ENCODE measurements around the gene ACSM6.

Gene ACSM6

GRCh38 chr10:95240811-95241210 is 46.8 kb downstream of the ACSM6 start:
- H3K36me3 ChIP-seq (ENCODE audit: insufficient read depth, insufficient read length, low read length), result peaks cover 79% of the 10 kb centered on the region
- H3K9ac ChIP-seq (ENCODE audit: insufficient read length, low read depth), result no peak overlapping the region
- TF ChIP-seq ZNF274 (IDR thresholded peaks at IDR 0.05; ENCODE audit: low read depth, low read length), result no peak
- TF ChIP-seq SUZ12 (IDR thresholded peaks at IDR 0.05; ENCODE audit: extremely low read depth, insufficient read depth, insufficient read length), result no peak
- TF ChIP-seq YY1 (IDR thresholded peaks at IDR 0.05; ENCODE audit: insufficient read depth, insufficient read length), result no peak
- no peaks in the 10 kb centered on the region for H3K9me3 ChIP-seq (ENCODE audit: insufficient read depth, low read length)
- no peaks in the 10 kb centered on the region for H3K4me1 ChIP-seq (ENCODE audit: insufficient read depth, insufficient read length)
- no peak overlapping the region for H3K4me3 ChIP-seq (ENCODE audit: insufficient read length, low read depth)
- no peak for DNase-seq (ENCODE audit: low read depth, low spot score)
- no peaks in the 10 kb centered on the region for H3K27me3 ChIP-seq (ENCODE audit: insufficient read depth, insufficient read length)

- Histone ChIP-seq H3K4me1 (ENCODE audit: insufficient read depth, insufficient read length) (no peaks in the 10 kb centered on the region), H3K9ac (ENCODE audit: insufficient read length, low read depth) (no peak overlapping the region), H3K4me3 (ENCODE audit: insufficient read length, low read depth) (no peak overlapping the region), H3K36me3 (ENCODE audit: insufficient read depth, insufficient read length, low read length) (peaks cover 79% of the 10 kb centered on the region), H3K27me3 (ENCODE audit: insufficient read depth, insufficient read length) (no peaks in the 10 kb centered on the region), H3K9me3 (ENCODE audit: insufficient read depth, low read length) (no peaks in the 10 kb centered on the region)
- TF ChIP-seq YY1 (IDR thresholded peaks at IDR 0.05; ENCODE audit: insufficient read depth, insufficient read length), result no peak
- no peak for TF ChIP-seq SUZ12 (IDR thresholded peaks at IDR 0.05; ENCODE audit: extremely low read depth, insufficient read depth, insufficient read length)
- no peak for TF ChIP-seq ZNF274 (IDR thresholded peaks at IDR 0.05; ENCODE audit: low read depth, low read length)
- DNase-seq (ENCODE audit: low read depth, low spot score), result no peak
Observed at GRCh38 chr10:95241533-95241932, 47.5 kb downstream of the ACSM6 start.

- Histone ChIP-seq H3K27me3 (ENCODE audit: insufficient read depth, insufficient read length) (no peaks in the 10 kb centered on the region), H3K9ac (ENCODE audit: insufficient read length, low read depth) (no peak overlapping the region), H3K4me3 (ENCODE audit: insufficient read length, low read depth) (no peak overlapping the region), H3K36me3 (ENCODE audit: insufficient read depth, insufficient read length, low read length) (peaks cover 75% of the 10 kb centered on the region), H3K4me1 (ENCODE audit: insufficient read depth, insufficient read length) (no peaks in the 10 kb centered on the region), H3K9me3 (ENCODE audit: insufficient read depth, low read length) (no peaks in the 10 kb centered on the region)
- peak; percentile 36 for DNase-seq (ENCODE audit: low read depth, low spot score)
- no peak for TF ChIP-seq SUZ12 (IDR thresholded peaks at IDR 0.05; ENCODE audit: extremely low read depth, insufficient read depth, insufficient read length)
- TF ChIP-seq YY1 (IDR thresholded peaks at IDR 0.05; ENCODE audit: insufficient read depth, insufficient read length), result no peak
- no peak for TF ChIP-seq ZNF274 (IDR thresholded peaks at IDR 0.05; ENCODE audit: low read depth, low read length)
Observed at GRCh38 chr10:95242581-95243317, 48.7 kb downstream of the ACSM6 start.

DNA sequence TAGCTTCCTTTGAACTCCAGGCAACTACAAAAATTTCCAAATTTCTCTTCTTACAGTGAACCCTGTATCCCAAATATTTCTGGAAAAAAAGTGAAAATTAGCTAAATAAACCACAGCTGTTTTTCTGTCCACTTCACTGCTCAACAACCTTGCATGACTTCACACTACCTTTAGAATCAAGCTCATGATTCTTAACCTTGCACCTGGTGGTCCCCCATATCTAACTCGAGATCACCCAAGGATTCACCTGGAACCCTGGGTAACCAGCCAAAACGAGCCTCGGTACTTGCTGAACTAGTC is 49.2 kb downstream of the ACSM6 start:
- no peaks in the 10 kb centered on the region for H3K27me3 ChIP-seq (ENCODE audit: insufficient read depth, insufficient read length)
- no peak for DNase-seq (ENCODE audit: low read depth, low spot score)
- no peaks in the 10 kb centered on the region for H3K9me3 ChIP-seq (ENCODE audit: insufficient read depth, low read length)
- H3K4me3 ChIP-seq (ENCODE audit: insufficient read length, low read depth), result no peak overlapping the region
- H3K9ac ChIP-seq (ENCODE audit: insufficient read length, low read depth), result no peak overlapping the region
- no peaks in the 10 kb centered on the region for H3K4me1 ChIP-seq (ENCODE audit: insufficient read depth, insufficient read length)
- H3K36me3 ChIP-seq (ENCODE audit: insufficient read depth, insufficient read length, low read length), result peaks cover 72% of the 10 kb centered on the region
- TF ChIP-seq YY1 (IDR thresholded peaks at IDR 0.05; ENCODE audit: insufficient read depth, insufficient read length) (no peak), ZNF274 (IDR thresholded peaks at IDR 0.05; ENCODE audit: low read depth, low read length) (no peak), SUZ12 (IDR thresholded peaks at IDR 0.05; ENCODE audit: extremely low read depth, insufficient read depth, insufficient read length) (no peak)

DNA sequence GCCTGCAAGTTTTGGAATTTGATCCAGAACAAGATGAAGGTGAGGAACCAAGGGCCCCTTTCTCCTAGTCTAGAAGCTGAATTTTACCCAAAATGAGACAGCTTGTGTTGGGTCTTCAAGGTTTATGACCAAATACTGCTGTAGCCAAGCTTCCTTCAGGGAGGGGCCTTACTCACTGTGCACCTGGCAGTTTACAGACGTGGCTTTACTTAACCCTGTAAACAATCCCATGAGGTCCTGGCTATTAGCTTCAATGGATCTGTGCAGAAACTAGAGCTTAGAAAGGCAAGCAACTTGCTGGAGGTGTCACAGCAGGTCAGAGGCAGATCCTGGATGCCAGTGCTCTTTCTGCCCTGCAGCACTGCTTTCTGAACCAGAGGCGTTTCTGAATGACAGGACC is 50.1 kb downstream of the ACSM6 start:
- Histone ChIP-seq H3K4me3 (ENCODE audit: insufficient read length, low read depth) (no peak overlapping the region), H3K9ac (ENCODE audit: insufficient read length, low read depth) (no peak overlapping the region), H3K9me3 (ENCODE audit: insufficient read depth, low read length) (no peaks in the 10 kb centered on the region), H3K27me3 (ENCODE audit: insufficient read depth, insufficient read length) (no peaks in the 10 kb centered on the region), H3K36me3 (ENCODE audit: insufficient read depth, insufficient read length, low read length) (peaks cover 77% of the 10 kb centered on the region), H3K4me1 (ENCODE audit: insufficient read depth, insufficient read length) (peaks cover 3% of the 10 kb centered on the region)
- no peak for DNase-seq (ENCODE audit: low read depth, low spot score)
- TF ChIP-seq SUZ12 (IDR thresholded peaks at IDR 0.05; ENCODE audit: extremely low read depth, insufficient read depth, insufficient read length) (no peak), YY1 (IDR thresholded peaks at IDR 0.05; ENCODE audit: insufficient read depth, insufficient read length) (no peak), ZNF274 (IDR thresholded peaks at IDR 0.05; ENCODE audit: low read depth, low read length) (no peak)

DNA sequence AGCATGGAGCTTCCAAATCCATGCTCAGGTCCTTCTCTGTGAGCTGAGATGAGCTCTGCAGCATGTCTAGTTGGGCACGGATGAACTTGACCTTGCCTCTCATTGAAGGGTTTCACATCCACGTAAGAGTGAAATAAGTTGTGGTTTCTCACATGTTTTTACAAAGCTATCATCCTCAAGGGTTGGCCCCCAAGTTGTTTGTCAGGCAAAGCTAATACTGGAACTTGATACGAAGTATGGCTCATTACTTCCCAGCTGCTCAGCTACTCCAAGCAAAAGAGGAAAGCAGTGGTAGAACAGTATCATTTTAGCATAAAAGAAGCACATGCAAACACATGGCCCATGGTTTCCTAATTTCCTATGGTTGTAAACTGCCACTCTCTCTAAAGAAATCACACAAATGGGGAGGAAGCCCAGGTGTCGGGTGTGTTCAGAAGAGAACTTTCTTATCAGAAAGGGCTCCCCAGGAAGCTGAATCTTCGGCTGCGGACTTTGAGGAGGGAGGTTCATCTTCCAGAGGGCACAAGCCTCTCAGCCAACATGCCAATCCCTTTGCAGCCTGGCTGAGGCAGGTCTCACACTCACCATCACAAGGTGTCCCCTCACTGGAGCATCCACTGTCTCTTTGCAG is 51.5 kb downstream of the ACSM6 start:
- TF ChIP-seq YY1 (IDR thresholded peaks at IDR 0.05; ENCODE audit: insufficient read depth, insufficient read length), result no peak
- TF ChIP-seq SUZ12 (IDR thresholded peaks at IDR 0.05; ENCODE audit: extremely low read depth, insufficient read depth, insufficient read length), result no peak
- TF ChIP-seq ZNF274 (IDR thresholded peaks at IDR 0.05; ENCODE audit: low read depth, low read length), result no peak
- Histone ChIP-seq H3K9me3 (ENCODE audit: insufficient read depth, low read length) (no peaks in the 10 kb centered on the region), H3K9ac (ENCODE audit: insufficient read length, low read depth) (no peak overlapping the region), H3K4me1 (ENCODE audit: insufficient read depth, insufficient read length) (peaks cover 3% of the 10 kb centered on the region), H3K27me3 (ENCODE audit: insufficient read depth, insufficient read length) (no peaks in the 10 kb centered on the region), H3K36me3 (ENCODE audit: insufficient read depth, insufficient read length, low read length) (peaks cover 85% of the 10 kb centered on the region), H3K4me3 (ENCODE audit: insufficient read length, low read depth) (no peak overlapping the region)
- DNase-seq (ENCODE audit: low read depth, low spot score), result no peak

GRCh38 chr10:95246582-95247051 is 52.6 kb downstream of the ACSM6 start:
- Histone ChIP-seq H3K36me3 (ENCODE audit: insufficient read depth, insufficient read length, low read length) (peaks cover 84% of the 10 kb centered on the region), H3K9me3 (ENCODE audit: insufficient read depth, low read length) (no peaks in the 10 kb centered on the region), H3K4me3 (ENCODE audit: insufficient read length, low read depth) (no peak overlapping the region), H3K4me1 (ENCODE audit: insufficient read depth, insufficient read length) (peaks cover 3% of the 10 kb centered on the region), H3K27me3 (ENCODE audit: insufficient read depth, insufficient read length) (no peaks in the 10 kb centered on the region), H3K9ac (ENCODE audit: insufficient read length, low read depth) (no peak overlapping the region)
- DNase-seq (ENCODE audit: low read depth, low spot score), result peak; percentile 72
- TF ChIP-seq SUZ12 (IDR thresholded peaks at IDR 0.05; ENCODE audit: extremely low read depth, insufficient read depth, insufficient read length), result no peak
- TF ChIP-seq ZNF274 (IDR thresholded peaks at IDR 0.05; ENCODE audit: low read depth, low read length), result no peak
- TF ChIP-seq YY1 (IDR thresholded peaks at IDR 0.05; ENCODE audit: insufficient read depth, insufficient read length), result no peak

All from NT2/D1 (cell line).